ENCODE measurements around the gene POC1A.

POC1A gene

GRCh38 chr3:52150357-52150756 lies 3.9 kb downstream of the POC1A start:
- DNase-seq = no peak

GRCh38 chr3:52149726-52150125 lies 4.5 kb downstream of the POC1A start:
- no peak for DNase-seq

GRCh38 chr3:52149021-52149420 lies 5.2 kb downstream of the POC1A start:
- DNase-seq = no peak

- no peak for DNase-seq
These were observed 6.4 kb downstream of the POC1A start for GRCh38 chr3:52147804-52148203.

- DNase-seq = no peak
These were observed 7.4 kb downstream of the POC1A start for GRCh38 chr3:52146811-52147210.

GRCh38 chr3:52146189-52146588 lies 8.0 kb downstream of the POC1A start:
- no peak for DNase-seq

- DNase-seq = no peak
These were observed 8.5 kb downstream of the POC1A start for GRCh38 chr3:52145736-52146110.

- no peak for DNase-seq
These were observed 9.2 kb downstream of the POC1A start for GRCh38 chr3:52144796-52145735.

GRCh38 chr3:52144034-52144795 lies 10.0 kb downstream of the POC1A start:
- peak; percentile 11 for DNase-seq

- no peak for DNase-seq
These were observed 10.6 kb downstream of the POC1A start for GRCh38 chr3:52143616-52144015.

- no peak for DNase-seq
These were observed 11.1 kb downstream of the POC1A start for GRCh38 chr3:52143156-52143555.

GRCh38 chr3:52141751-52142150 lies 12.5 kb downstream of the POC1A start:
- no peak for DNase-seq

GRCh38 chr3:52140769-52141168 lies 13.5 kb downstream of the POC1A start:
- DNase-seq = no peak

GRCh38 chr3:52140000-52140399 lies 14.2 kb downstream of the POC1A start:
- no peak for DNase-seq

- DNase-seq = no peak
These were observed 16.9 kb downstream of the POC1A start for GRCh38 chr3:52137311-52137710.

GRCh38 chr3:52136513-52136912 lies 17.7 kb downstream of the POC1A start:
- DNase-seq = peak; percentile 20

- DNase-seq = no peak
These were observed 18.9 kb downstream of the POC1A start for GRCh38 chr3:52135332-52135731.

GRCh38 chr3:52134761-52135160 lies 19.5 kb downstream of the POC1A start:
- no peak for DNase-seq

GRCh38 chr3:52132930-52133329 lies 21.3 kb downstream of the POC1A start:
- DNase-seq = no peak

- DNase-seq = no peak
These were observed 22.2 kb downstream of the POC1A start for GRCh38 chr3:52132041-52132440.

GRCh38 chr3:52130966-52131622 lies 23.1 kb downstream of the POC1A start:
- DNase-seq = no peak

GRCh38 chr3:52128118-52128683 lies 26.0 kb downstream of the POC1A start:
- DNase-seq = no peak

GRCh38 chr3:52126500-52126899 lies 27.7 kb downstream of the POC1A start:
- no peak for DNase-seq

Measured in DMS153 (cell line).